HEK293T (cell line): ENCODE results near the gene REN.

Source experiments
- ELF4 ChIP-seq: fragments of 450-650 bp; IDR thresholded peaks from 2 replicates; pipeline ENCODE4 v1.6.1; 2017; ENCODE audit warnings: antibody characterized with exemption
- FOXA1 ChIP-seq: fragments of 450-650 bp; IDR thresholded peaks from 2 replicates; pipeline ENCODE4 v1.6.1; 2016; ENCODE audit warnings: mild to moderate bottlenecking
- FOXM1 ChIP-seq: fragments of 450-650 bp; IDR thresholded peaks from 2 replicates; pipeline ENCODE4 v1.6.1; 2017; ENCODE audit warnings: mild to moderate bottlenecking, borderline replicate concordance
- HDGF ChIP-seq: fragments of 450-650 bp; IDR thresholded peaks from 2 replicates; pipeline ENCODE4 v1.6.1; 2017; ENCODE audit warnings: antibody characterized with exemption, borderline replicate concordance
- L3MBTL2 ChIP-seq: fragments of 450-650 bp; conservative IDR thresholded peaks from 2 replicates; pipeline ENCODE4 v1.6.1; 2016; ENCODE audit warnings: mild to moderate bottlenecking
- NFRKB ChIP-seq: fragments of 450-650 bp; IDR thresholded peaks from 2 replicates; pipeline ENCODE4 v1.6.1; 2016; ENCODE audit warnings: mild to moderate bottlenecking, moderate library complexity
- SP1 ChIP-seq: fragments of 450-650 bp; IDR thresholded peaks from 2 replicates; pipeline ENCODE4 v1.6.1; 2017
- ZNF384 ChIP-seq: fragments of 450-650 bp; IDR thresholded peaks from 2 replicates; pipeline ENCODE4 v1.6.1; 2016

GRCh38 chr1:204108312-204109141 lies 57.6 kb downstream of the REN start:
- no peak for TF ChIP-seq L3MBTL2
- no peak for TF ChIP-seq FOXM1
- TF ChIP-seq FOXA1 = no peak
- no peak for TF ChIP-seq ZNF384
- no peak for TF ChIP-seq NFRKB
- no peak for TF ChIP-seq ELF4
- TF ChIP-seq SP1 = no peak
- TF ChIP-seq HDGF = no peak
